HepG2 (cell line): ENCODE results near the gene MYH3. TPM values are rescaled to one million over a fixed set of nuclear protein-coding genes. Genes with fewer than 3 reads are reported as not detected.

Experiments
- ATAC-seq: fragments of 200-7000 bp; cut with Tn5 transposase; 3 replicates; pipeline ENCODE4 v1.9.1; 2020; ENCODE audit warnings: mild to moderate bottlenecking, moderate library complexity
- BruUV-seq: library from RNA; stranded (reverse); fragments of 400-500 nt; replicated peaks from 2 replicates; lab custom pipeline; 2021; lab: Mats Ljungman, UMichigan
- CTCF ChIA-PET: fragments of 300-600 bp; formaldehyde crosslinking; extraction: SDS; loops from one replicate; lab custom pipeline; 2021; ENCODE audit warnings: low total read pairs, inconsistent platforms, low intra/inter-chr PET ratio; lab: Yijun Ruan, JAX
- POLR2A ChIA-PET: fragments of 350-600 bp; sonication (Branson Sonifier 250); formaldehyde crosslinking; loops from one replicate; lab custom pipeline; 2020; ENCODE audit warnings: antibody characterized with exemption, inconsistent platforms; lab: Yijun Ruan, JAX
- DNase-seq: peaks from one replicate; pipeline ENCODE4 v3.0.0-alpha.2; 2015; ENCODE audit warnings: low spot score
- FAIRE-seq: peaks from 3 replicates; lab custom pipeline; 2011; peaks lifted over from hg19 to GRCh38; lab: Jason Lieb, UNC
- H2AFZ ChIP-seq: one replicate; pipeline ENCODE4 v1.6.1; 2011; ENCODE audit warnings: low read length, inconsistent platforms
- H3K27ac ChIP-seq: fragments of 300-600 bp; 3 replicates; pipeline ENCODE4 v1.8.0; 2011; ENCODE audit warnings: mixed run types, mild to moderate bottlenecking, mixed read lengths, low read length, inconsistent platforms; ENCODE audit not compliant: insufficient read depth; ENCODE audit errors: extremely low read length
- H3K27me3 ChIP-seq, 2 experiments: fragments of 200-600 bp in 1 of 2; 2 replicates in 1 of 2; 3 replicates in 1 of 2; pipeline versions ENCODE4 v1.6.0 to v1.8.0; 2011; ENCODE audit warnings: low read length in 2 of 2, mild to moderate bottlenecking in 2 of 2, moderate library complexity in 2 of 2, inconsistent platforms in 1 of 2; ENCODE audit not compliant: insufficient read depth in 2 of 2, control insufficient read depth in 1 of 2
- H3K36me3 ChIP-seq, 2 experiments: fragments of 200-600 bp in 1 of 2; replicated peaks in 1 of 2; 2 replicates in 1 of 2; 3 replicates in 1 of 2; pipeline versions ENCODE4 v1.5.1 to v1.8.0; 2011; ENCODE audit warnings: low read length in 2 of 2, inconsistent platforms in 1 of 2; ENCODE audit not compliant: insufficient read depth in 2 of 2, control insufficient read depth in 1 of 2
- H3K4me1 ChIP-seq: 2 replicates; pipeline ENCODE4 v1.5.1; 2012; ENCODE audit warnings: low read length, inconsistent platforms; ENCODE audit not compliant: insufficient read depth
- H3K4me2 ChIP-seq: 2 replicates; pipeline ENCODE4 v1.6.0; 2011; ENCODE audit warnings: low read depth, low read length, inconsistent platforms
- H3K4me3 ChIP-seq, 3 experiments: fragments of 200-600 bp in 1 of 3; sonication (generic), shearing (Covaris generic) in 1 of 3; replicated peaks in 1 of 3; 2 replicates each; pipeline ENCODE4 v1.5.1; 2011 to 2016; ENCODE audit warnings: low read length in 3 of 3, inconsistent platforms in 2 of 3, low read depth in 2 of 3, mild to moderate bottlenecking in 2 of 3, control low read depth in 1 of 3, mixed read lengths in 1 of 3; ENCODE audit not compliant: insufficient read depth in 1 of 3
- H3K79me2 ChIP-seq: one replicate; pipeline ENCODE4 v1.6.1; 2011; ENCODE audit warnings: low read length, inconsistent platforms; ENCODE audit not compliant: insufficient read depth
- H3K9ac ChIP-seq: 2 replicates; pipeline ENCODE4 v1.6.0; 2011; ENCODE audit warnings: mild to moderate bottlenecking, low read depth, low read length, inconsistent platforms; ENCODE audit not compliant: insufficient read depth
- H3K9me3 ChIP-seq: 2 replicates; pipeline ENCODE4 v1.5.1; 2012; ENCODE audit warnings: mild to moderate bottlenecking, low read length
- H4K20me1 ChIP-seq: 2 replicates; pipeline ENCODE4 v1.6.0; 2011; ENCODE audit warnings: inconsistent platforms, mild to moderate bottlenecking, low read length, moderate library complexity; ENCODE audit not compliant: insufficient read depth
- HCFC1 ChIP-seq: fragments of 150-350 bp; IDR thresholded peaks from 2 replicates; pipeline ENCODE4 v1.6.1; 2014; ENCODE audit warnings: low read depth, low read length
- KLF16 ChIP-seq, 2 experiments: sonication (generic) in 1 of 2; formaldehyde crosslinking in 1 of 2; IDR thresholded peaks; 2 replicates each; pipeline versions ENCODE4 v1.6.1 to v1.8.0; 2016 to 2023; ENCODE audit warnings: missing genetic modification reagents in 2 of 2, missing compliant biosample characterization in 1 of 2
- MEIS1 ChIP-seq: sonication (generic); formaldehyde crosslinking; IDR thresholded peaks from 2 replicates; pipeline ENCODE4 v1.9.0; 2021; ENCODE audit warnings: mild to moderate bottlenecking, missing genetic modification reagents, moderate library complexity, borderline replicate concordance
- MTA3 ChIP-seq: sonication (generic); formaldehyde crosslinking; IDR thresholded peaks from 2 replicates; pipeline ENCODE4 v1.4.0; 2020; ENCODE audit warnings: missing genetic modification reagents
- SMC3 ChIP-seq: IDR thresholded peaks from 2 replicates; pipeline ENCODE4 v1.6.1; 2011; ENCODE audit warnings: low read length, improper control_type of control experiment
- ZNF121 ChIP-seq: sonication (generic); formaldehyde crosslinking; IDR thresholded peaks from 2 replicates; pipeline ENCODE4 v1.5.0; 2020; ENCODE audit warnings: mild to moderate bottlenecking, missing genetic modification reagents
- ZNF235 ChIP-seq: sonication (generic); formaldehyde crosslinking; IDR thresholded peaks from 2 replicates; pipeline ENCODE4 v1.8.1; 2023; ENCODE audit warnings: mild to moderate bottlenecking, missing genetic modification reagents, borderline replicate concordance
- ZNF550 ChIP-seq: sonication (generic); formaldehyde crosslinking; IDR thresholded peaks from 2 replicates; pipeline ENCODE4 v1.4.0; 2020; ENCODE audit warnings: mild to moderate bottlenecking, missing genetic modification reagents, borderline replicate concordance
- ZNF670 ChIP-seq: sonication (generic); formaldehyde crosslinking; IDR thresholded peaks from 2 replicates; pipeline ENCODE4 v1.8.0; 2022; ENCODE audit warnings: mild to moderate bottlenecking, missing genetic modification reagents, borderline replicate concordance
- WGBS: methylation state at CpG from one replicate; pipeline ENCODE4 v1.1.6; 2017; ENCODE audit warnings: low lambda C conversion rate; 5-methylcytosine and 5-hydroxymethylcytosine counted together
- in situ Hi-C: cut with HindIII; loops from 2 replicates; pipeline ENCODE4 v1.10.0; 2017; ENCODE audit warnings: low pct_unique_long_range_greater_than_20kb; ENCODE audit not compliant: extremely low pct_ligation_motif_present
- intact Hi-C: fragments of 100-400 bp; cut with micrococcal nuclease; formaldehyde crosslinking; loops from one replicate; pipeline ENCODE4 v1.10.0; 2022; ENCODE audit not compliant: unreplicated experiment
- polyA plus RNA-seq, 8 experiments: library from polyadenylated mRNA; depleted of rRNA in 3 of 8; stranded (reverse) in 7 of 8; unstranded in 1 of 8; fragments of >200 nt; fragmentation: Illumina TruSeq in 4 of 8; extraction: Trizol in 4 of 8; gene quantifications; 2 replicates each; pipeline versions ENCODE4 v1.2.1 to v1.2.3, GENCODE V29; 2011 to 2016; ENCODE audit warnings: low read depth in 4 of 8, missing spikeins in 1 of 8, mixed read lengths in 1 of 8; ENCODE audit not compliant: insufficient read depth in 1 of 8
- total RNA-seq, 5 experiments: library from RNA; depleted of rRNA; stranded (reverse); fragments of >200 nt; fragmentation: Illumina TruSeq; extraction: Trizol; gene quantifications; 2 replicates each; pipeline ENCODE4 v1.2.3, GENCODE V29; 2016; ENCODE audit warnings: low read depth in 1 of 5
- TF ChIP-seq, protein P1 (sequence below): sonication (generic); formaldehyde crosslinking; IDR thresholded peaks from 2 replicates; pipeline ENCODE4; 2020; ENCODE audit warnings: missing genetic modification reagents, mild to moderate bottlenecking, borderline replicate concordance
- TF ChIP-seq, protein P2 (sequence below): sonication (generic); formaldehyde crosslinking; IDR thresholded peaks from 2 replicates; pipeline ENCODE4 v1.4.0; 2020; ENCODE audit warnings: missing genetic modification reagents, borderline replicate concordance
- TF ChIP-seq, protein P3 (sequence below): sonication (generic); formaldehyde crosslinking; IDR thresholded peaks from 2 replicates; pipeline ENCODE4 v1.4.0; 2020; ENCODE audit warnings: low read depth, missing genetic modification reagents
- TF ChIP-seq, protein P4 (sequence below): sonication (generic); formaldehyde crosslinking; IDR thresholded peaks from 2 replicates; pipeline ENCODE4 v1.5.0; 2020; ENCODE audit warnings: missing genetic modification reagents

The MYH3 gene
- total and polyA plus RNA-seq, 2 of the 13 experiments (the other 11 are each of a cell fraction or from before 2014, with no cell fraction given) = 2.5 to 4.5 TPM

DNA sequence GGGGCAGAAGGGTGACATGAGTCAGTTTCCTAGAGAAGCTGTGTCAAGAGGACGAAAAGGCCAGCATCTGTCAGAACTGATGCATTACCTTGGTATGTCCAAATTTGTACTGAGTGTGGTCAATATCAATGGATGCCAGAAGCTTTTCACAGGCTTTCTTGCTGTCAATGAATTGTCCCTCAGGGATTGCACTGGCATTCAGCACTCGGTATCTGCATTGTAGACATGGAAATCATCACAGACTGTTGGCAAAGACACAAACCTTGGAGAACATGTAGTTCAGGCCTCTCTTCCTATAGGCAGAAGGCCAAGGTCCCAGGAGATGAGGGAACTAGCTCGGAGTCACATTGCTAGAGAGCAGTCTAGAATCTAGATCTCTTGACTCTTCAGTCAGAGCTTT is 16.6 kb downstream of the MYH3 start (continued):
- TF ChIP-seq, protein P1, sequence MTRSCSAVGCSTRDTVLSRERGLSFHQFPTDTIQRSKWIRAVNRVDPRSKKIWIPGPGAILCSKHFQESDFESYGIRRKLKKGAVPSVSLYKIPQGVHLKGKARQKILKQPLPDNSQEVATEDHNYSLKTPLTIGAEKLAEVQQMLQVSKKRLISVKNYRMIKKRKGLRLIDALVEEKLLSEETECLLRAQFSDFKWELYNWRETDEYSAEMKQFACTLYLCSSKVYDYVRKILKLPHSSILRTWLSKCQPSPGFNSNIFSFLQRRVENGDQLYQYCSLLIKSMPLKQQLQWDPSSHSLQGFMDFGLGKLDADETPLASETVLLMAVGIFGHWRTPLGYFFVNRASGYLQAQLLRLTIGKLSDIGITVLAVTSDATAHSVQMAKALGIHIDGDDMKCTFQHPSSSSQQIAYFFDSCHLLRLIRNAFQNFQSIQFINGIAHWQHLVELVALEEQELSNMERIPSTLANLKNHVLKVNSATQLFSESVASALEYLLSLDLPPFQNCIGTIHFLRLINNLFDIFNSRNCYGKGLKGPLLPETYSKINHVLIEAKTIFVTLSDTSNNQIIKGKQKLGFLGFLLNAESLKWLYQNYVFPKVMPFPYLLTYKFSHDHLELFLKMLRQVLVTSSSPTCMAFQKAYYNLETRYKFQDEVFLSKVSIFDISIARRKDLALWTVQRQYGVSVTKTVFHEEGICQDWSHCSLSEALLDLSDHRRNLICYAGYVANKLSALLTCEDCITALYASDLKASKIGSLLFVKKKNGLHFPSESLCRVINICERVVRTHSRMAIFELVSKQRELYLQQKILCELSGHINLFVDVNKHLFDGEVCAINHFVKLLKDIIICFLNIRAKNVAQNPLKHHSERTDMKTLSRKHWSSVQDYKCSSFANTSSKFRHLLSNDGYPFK (CRISPR knock-in tag) = no peak
- no peak for TF ChIP-seq ZNF235
- TF ChIP-seq MEIS1 = no peak
- no peak for TF ChIP-seq HCFC1
- no peak for TF ChIP-seq ZNF550 (CRISPR knock-in tag)
- TF ChIP-seq, protein P2, sequence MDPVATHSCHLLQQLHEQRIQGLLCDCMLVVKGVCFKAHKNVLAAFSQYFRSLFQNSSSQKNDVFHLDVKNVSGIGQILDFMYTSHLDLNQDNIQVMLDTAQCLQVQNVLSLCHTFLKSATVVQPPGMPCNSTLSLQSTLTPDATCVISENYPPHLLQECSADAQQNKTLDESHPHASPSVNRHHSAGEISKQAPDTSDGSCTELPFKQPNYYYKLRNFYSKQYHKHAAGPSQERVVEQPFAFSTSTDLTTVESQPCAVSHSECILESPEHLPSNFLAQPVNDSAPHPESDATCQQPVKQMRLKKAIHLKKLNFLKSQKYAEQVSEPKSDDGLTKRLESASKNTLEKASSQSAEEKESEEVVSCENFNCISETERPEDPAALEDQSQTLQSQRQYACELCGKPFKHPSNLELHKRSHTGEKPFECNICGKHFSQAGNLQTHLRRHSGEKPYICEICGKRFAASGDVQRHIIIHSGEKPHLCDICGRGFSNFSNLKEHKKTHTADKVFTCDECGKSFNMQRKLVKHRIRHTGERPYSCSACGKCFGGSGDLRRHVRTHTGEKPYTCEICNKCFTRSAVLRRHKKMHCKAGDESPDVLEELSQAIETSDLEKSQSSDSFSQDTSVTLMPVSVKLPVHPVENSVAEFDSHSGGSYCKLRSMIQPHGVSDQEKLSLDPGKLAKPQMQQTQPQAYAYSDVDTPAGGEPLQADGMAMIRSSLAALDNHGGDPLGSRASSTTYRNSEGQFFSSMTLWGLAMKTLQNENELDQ = no peak
- TF ChIP-seq KLF16 (CRISPR knock-in tag; IDR thresholded peaks at IDR 0.05) = no peak

DNA sequence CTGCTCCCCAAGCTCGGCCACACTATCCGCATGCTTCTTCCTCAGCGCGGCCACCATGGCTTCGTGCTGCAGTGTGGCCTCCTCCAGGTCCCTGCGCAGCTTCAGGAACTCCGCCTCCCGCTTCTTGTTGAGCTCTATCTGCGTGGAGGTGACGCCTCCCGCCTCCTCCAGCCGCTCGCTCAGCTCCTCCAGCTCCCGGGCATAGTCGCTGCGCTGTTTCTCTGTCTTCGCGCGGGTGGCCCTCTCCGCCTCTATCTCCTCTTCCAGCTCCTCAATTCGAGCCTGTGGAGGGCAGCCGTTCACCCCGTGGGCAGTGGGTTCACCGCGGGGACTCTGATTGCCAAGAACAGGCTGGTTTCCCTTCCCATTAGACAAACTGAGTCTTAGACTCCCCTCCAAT is 19.0 kb downstream of the MYH3 start:
- ChIA-PET CTCF (no interaction called here), POLR2A (no interaction called here)
- in situ Hi-C loops (no loop called here), intact Hi-C loops (no loop called here)
- Histone ChIP-seq H3K4me2 (no peak overlapping the region), H3K9me3 (no peaks in the 10 kb centered on the region), H4K20me1 (no peaks in the 10 kb centered on the region), H2AFZ (no peak overlapping the region), H3K27me3 (no peaks in the 10 kb centered on the region), H3K4me1 (no peaks in the 10 kb centered on the region), H3K9ac (no peak overlapping the region), H3K4me3 (no peak overlapping the region), H3K79me2 (no peaks in the 10 kb centered on the region), H3K36me3 (peaks cover 2 to 18% of the 10 kb centered on the region in 2 experiments; a peak in 3 of 5 replicates), H3K27ac (no peak overlapping the region)
- 91% methylated on average over 25 of the region's 25 CpGs for WGBS
- FAIRE-seq (no peak), DNase-seq (no peak), ATAC-seq (no peak)
- BruUV-seq = no TSS peak
- TF ChIP-seq SMC3 (no peak), ZNF670 (CRISPR knock-in tag) (no peak), MTA3 (CRISPR knock-in tag) (no peak), ZNF121 (CRISPR knock-in tag) (no peak)
- TF ChIP-seq, protein P3, sequence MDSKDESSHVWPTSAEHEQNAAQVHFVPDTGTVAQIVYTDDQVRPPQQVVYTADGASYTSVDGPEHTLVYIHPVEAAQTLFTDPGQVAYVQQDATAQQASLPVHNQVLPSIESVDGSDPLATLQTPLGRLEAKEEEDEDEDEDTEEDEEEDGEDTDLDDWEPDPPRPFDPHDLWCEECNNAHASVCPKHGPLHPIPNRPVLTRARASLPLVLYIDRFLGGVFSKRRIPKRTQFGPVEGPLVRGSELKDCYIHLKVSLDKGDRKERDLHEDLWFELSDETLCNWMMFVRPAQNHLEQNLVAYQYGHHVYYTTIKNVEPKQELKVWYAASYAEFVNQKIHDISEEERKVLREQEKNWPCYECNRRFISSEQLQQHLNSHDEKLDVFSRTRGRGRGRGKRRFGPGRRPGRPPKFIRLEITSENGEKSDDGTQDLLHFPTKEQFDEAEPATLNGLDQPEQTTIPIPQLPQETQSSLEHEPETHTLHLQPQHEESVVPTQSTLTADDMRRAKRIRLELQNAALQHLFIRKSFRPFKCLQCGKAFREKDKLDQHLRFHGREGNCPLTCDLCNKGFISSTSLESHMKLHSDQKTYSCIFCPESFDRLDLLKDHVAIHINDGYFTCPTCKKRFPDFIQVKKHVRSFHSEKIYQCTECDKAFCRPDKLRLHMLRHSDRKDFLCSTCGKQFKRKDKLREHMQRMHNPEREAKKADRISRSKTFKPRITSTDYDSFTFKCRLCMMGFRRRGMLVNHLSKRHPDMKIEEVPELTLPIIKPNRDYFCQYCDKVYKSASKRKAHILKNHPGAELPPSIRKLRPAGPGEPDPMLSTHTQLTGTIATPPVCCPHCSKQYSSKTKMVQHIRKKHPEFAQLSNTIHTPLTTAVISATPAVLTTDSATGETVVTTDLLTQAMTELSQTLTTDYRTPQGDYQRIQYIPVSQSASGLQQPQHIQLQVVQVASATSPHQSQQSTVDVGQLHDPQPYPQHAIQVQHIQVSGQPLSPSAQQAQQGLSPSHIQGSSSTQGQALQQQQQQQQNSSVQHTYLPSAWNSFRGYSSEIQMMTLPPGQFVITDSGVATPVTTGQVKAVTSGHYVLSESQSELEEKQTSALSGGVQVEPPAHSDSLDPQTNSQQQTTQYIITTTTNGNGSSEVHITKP (CRISPR knock-in tag) = no peak
- TF ChIP-seq, protein P4, sequence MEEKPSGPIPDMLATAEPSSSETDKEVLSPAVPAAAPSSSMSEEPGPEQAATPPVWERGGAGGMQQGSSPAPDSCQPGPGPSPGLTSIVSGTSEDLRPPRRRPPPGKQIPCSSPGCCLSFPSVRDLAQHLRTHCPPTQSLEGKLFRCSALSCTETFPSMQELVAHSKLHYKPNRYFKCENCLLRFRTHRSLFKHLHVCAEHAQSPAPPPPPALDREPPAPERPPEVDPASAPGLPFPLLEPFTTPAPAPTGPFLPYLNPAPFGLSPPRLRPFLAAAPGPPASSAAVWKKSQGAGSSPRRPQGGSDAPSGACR = no peak
